ENCODE measurements around the gene MCL1. TPM values are rescaled to one million over a fixed set of nuclear protein-coding genes. Genes with fewer than 3 reads are reported as not detected.
A peak's percentile ranks its signal among the peaks of the same experiment; 100 is the strongest.
"Not testable (repeated sequence)": the region's sequence is repeated elsewhere in the genome, so short reads cannot be mapped to it uniquely, and the experiment has no call there.

Gene MCL1
- total RNA-seq, 1 donor from 2014 or later = 93.5 TPM

DNA sequence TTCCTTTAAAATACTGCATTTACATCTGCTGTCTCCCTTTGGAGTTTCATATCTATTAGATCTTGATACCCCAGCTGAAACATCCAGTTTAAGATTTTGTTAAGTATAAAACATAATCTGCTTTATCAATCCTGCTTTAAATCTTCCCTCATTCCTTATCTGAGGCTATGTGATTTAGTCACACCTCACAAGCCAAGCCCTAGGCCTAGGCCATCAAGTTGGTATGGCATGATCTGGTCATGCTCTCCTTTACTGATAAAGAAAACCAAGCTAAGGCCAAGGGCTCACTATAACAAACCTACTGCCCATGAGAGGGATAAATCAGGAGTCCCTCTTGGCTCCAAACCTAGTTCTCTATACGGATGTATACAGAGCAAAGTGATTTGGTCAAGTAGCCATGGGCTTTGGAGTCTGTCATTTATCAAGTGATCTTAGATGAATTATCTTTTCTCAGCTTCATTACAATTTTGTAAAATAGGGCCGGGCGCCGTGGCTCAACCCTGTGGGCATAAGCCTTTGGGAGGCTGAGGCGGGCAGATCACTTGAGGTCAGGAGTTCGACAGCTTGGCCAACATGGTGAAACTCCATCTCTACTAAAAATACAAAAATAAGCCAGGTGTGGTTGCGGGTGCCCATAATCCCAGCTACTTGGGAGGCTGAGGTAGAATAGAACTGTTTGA, 27.2 kb upstream of the MCL1 start:
- intact Hi-C loops (cut with micrococcal nuclease) = no loop called here
- no peak for ATAC-seq
- no peak for DNase-seq

DNA sequence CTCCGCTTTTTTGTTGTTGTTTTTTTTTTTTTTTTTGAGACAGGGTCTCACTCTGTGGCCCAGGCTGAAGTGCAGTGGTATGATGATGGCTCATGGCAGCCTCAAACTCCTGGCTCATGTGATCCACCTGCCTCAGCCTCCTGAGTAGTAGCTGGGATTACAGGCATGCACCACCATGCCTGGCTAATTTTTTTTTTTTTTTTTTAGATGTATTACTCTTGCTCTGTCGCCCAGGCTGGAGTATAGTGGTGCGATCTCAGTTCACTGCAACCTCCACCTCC, 26.0 kb upstream of the MCL1 start:
- intact Hi-C loops (cut with micrococcal nuclease); DNase-seq: not testable (repeated sequence)

DNA sequence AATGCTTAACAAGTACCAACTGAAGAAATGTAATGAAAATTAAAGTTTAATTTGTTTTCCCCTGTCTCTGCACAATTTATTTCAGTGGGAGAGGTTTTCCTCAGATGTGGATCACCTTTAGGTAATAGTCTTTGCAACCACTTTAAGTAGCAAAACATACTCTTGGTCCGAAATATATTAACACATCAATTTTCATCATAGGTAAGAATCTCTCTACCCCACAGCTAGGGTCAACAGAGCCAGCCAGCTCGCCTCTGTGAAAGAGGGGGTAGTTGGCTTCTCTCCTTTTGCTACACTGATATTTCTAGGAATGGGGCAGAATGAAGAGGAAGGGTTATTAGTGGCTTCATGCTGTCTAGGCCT, 24.8 kb upstream of the MCL1 start:
- ATAC-seq (no peak), DNase-seq (no peak)
- intact Hi-C loops (cut with micrococcal nuclease) = no loop called here

More for the DNA sequence above, 26.0 kb upstream of the MCL1 start:
- ATAC-seq = not testable (repeated sequence)

DNA sequence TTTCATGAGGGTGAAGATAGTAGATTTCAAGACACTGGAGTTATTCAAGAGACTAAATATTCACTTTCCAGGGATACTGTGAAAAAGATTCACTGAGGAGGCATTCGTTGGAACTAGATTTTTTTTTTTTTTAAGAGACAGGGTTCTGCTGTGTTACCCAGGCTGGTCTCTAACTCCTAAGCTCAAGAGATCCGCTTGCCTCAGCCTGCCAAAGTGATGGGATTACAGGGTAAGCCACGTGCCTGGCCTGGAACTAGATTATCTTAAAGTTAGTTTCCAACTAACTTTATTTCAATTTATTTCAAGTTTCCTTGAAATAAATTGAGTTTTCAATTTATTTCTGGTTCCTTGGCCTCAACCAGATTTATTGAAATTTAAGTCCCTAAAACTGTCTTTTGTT, 24.3 kb upstream of the MCL1 start:
- DNase-seq = no peak
- no peak for ATAC-seq
- intact Hi-C loops (cut with micrococcal nuclease) = no loop called here

DNA sequence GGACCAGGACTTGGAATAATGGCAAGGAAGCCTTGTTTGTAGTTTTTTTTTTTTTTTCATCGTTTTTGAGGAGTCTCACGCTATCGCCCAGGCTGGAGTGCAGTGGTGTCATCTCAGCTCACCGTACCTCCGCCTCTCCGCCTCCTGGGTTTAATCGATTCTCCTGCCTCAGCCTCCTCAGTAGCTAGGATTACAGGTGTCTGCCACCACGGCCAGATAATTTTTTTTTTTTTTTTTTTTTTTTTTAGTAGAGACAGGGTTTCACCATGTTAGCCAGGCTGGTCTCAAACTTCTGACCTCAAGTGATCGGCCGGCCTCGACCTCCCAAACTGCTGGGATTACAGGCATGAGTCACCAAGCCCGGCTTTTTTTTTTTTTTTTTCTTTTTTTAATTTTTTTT, 23.0 kb upstream of the MCL1 start:
- ATAC-seq; DNase-seq; intact Hi-C loops (cut with micrococcal nuclease): not testable (repeated sequence)

DNA sequence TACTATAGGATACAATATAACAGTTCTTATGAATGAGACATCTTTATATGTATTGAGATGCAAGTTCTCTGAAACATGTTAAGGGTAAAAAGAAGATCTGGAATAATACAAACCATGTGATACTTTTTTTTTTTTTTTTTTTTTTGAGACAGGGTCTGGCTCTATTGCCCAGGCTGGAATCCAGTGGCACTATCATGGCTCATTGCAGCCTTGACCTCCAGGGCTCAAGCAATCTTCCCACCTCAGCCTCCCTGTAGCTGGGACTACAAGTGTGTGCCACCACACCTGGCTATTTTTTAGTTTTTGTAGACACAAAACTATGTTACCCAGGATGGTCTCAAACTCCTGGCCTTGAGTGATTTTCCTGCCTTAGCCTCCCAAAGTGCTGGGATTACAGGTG, 22.1 kb upstream of the MCL1 start:
- intact Hi-C loops (cut with micrococcal nuclease) = no loop called here

DNA sequence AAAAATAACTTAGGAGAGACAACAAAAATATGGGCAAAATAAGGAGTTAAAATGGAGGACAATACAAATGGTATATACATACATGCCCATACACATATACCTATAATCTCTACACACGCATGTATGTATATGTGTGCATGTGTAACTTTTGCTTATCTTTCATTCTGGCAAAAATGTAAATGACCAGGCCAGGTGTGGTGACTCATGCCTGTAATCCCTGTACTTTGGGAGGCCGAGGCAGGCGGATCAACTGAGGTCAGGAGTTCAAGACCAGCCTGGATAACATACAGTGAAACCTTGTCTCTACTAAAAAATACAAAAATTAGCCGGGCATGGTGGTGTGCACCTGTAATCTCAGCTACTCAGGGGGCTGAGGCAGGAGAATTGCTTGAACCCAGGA, 18.9 kb upstream of the MCL1 start:
- DNase-seq; ATAC-seq; intact Hi-C loops (cut with micrococcal nuclease): not testable (repeated sequence)

More for the DNA sequence above, 22.1 kb upstream of the MCL1 start:
- DNase-seq (no peak), ATAC-seq (no peak)

DNA sequence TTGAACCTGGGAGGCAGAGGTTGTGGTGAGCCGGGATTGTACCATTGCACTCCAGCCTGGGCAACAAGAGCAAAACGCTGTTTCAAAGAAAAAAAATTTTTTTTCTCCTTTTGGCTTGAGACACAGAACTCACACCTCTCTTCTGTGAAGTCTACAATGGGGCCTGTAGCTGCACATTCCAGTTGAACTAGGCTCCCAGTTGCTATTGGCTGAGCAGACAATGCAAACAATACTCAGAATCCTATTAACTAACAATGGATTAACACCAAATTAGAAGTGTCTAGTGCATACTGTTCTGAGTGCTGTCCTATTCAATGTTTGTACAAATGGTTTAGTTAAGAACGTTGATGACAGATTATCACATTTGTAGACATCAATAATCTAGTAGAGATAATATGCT, 17.6 kb upstream of the MCL1 start:
- no peak for DNase-seq
- no peak for ATAC-seq
- intact Hi-C loops (cut with micrococcal nuclease) = no loop called here

DNA sequence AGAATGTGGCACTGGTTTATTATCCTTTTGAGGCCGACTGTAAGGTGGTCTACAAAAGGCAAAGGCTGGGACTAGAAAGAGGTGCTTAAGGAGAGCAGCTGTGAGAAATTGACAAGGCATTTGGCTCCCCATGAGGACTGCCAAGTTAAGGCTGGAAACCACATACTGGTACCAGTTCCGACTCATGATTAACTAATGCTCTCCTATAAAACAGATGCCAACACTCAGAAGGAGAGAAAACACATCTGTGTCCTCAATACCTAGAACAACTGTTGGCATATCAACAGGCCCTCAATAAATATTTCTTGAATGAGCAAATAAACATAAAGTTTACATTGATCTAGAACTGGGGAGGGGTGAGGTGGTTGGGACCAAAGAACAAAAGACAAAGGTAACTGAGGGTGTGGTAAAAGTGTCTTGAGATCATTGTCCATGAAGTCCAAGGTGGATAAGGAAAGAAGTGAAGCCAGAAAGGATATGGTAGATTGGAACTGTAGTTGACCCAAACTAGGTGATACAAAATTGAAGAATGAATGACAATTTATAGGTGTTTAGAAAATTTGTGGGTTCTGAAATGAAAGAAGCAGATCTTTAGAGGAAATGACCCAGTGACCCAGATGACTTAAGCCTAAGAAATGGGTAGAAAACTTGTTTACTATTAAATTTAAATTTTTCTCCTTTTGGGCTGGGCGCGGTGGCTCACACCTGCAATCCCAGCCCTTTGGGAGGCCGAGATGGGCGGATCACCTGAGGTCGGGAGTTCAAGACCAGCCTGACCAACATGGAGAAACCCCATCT, 16.9 kb upstream of the MCL1 start:
- intact Hi-C loops (cut with micrococcal nuclease) = no loop called here
- ATAC-seq (no peak), DNase-seq (no peak)

DNA sequence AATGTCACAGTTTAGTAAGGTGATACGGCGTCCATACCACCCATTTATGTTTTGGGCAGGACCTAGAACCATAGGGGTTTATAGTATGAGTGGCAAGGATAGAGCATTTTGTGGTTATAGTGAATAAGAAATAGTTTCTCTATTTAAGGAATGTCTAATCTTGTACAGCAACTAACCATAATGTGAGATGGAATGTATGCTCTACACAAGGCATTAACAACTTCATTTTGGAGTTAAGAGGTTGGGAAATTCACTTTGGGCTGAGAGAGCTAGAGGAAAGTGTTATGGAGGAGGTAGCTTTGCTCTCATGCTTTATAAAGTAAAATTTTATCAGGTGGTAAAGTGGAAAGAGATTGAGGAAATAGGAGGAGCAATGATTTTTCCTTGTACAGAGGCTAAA, 3.0 kb upstream of the MCL1 start:
- intact Hi-C loops (cut with micrococcal nuclease) = no loop called here
- ATAC-seq = no peak
- DNase-seq = no peak

DNA sequence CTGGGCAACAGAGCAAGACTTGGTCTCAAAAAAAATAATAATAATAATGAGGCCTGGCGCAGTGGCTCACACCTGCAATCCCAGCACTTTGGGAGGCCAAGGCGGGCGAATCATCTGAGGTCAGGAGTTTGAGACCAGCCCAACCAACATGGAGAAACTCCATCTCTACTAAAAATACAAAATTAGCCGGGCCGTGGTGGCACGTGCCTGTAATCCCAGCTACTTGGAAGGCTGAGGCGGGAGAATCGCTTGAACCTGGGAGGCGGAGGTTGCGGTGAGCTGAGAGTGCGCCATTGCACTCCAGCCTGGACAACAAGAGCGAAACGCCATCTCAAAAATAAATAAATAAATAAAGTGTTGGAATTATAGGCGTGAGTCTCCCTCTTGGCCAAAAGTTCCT, 2.6 kb upstream of the MCL1 start:
- intact Hi-C loops (cut with micrococcal nuclease); DNase-seq; ATAC-seq: not testable (repeated sequence)

DNA sequence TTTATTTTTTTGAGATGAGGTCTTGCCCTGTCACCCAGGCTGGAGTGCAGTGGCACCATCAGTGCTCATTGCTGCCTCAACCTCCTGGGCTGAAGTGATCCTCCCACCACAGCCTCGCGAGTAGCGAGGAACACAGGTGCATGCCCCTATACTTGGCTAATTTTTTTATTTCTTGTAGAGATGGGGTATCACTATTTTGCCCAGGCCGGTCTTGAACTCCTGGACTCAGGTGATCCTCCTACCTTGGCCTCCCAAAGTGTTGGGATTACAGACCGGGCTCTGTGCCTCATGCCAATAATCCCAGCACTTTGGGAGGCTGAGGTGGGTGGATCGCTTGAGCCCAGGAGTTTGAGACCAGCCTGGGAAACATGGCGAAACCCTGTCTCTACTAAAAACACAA, 2.0 kb upstream of the MCL1 start:
- ATAC-seq; intact Hi-C loops (cut with micrococcal nuclease); DNase-seq: not testable (repeated sequence)

DNA sequence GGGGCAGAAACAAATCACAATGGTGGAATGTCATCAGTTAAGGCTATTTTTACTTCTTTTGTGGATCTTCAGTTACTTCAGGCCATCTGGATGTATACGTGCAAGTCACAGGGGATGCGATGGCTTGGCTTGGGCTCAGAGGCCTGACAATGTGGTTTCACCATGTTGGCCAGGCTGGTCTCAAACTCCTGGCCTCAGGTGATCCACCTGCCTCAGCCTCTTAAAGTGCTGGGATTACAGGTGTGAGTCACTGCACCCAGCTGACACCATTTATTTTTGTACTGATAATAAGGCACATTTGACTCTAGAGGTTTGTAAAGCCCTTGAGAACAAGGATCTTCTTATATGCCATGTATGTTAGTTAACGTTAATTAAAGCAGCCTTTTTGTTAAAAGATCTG, 1.6 kb upstream of the MCL1 start:
- DNase-seq; intact Hi-C loops (cut with micrococcal nuclease); ATAC-seq: not testable (repeated sequence)

DNA sequence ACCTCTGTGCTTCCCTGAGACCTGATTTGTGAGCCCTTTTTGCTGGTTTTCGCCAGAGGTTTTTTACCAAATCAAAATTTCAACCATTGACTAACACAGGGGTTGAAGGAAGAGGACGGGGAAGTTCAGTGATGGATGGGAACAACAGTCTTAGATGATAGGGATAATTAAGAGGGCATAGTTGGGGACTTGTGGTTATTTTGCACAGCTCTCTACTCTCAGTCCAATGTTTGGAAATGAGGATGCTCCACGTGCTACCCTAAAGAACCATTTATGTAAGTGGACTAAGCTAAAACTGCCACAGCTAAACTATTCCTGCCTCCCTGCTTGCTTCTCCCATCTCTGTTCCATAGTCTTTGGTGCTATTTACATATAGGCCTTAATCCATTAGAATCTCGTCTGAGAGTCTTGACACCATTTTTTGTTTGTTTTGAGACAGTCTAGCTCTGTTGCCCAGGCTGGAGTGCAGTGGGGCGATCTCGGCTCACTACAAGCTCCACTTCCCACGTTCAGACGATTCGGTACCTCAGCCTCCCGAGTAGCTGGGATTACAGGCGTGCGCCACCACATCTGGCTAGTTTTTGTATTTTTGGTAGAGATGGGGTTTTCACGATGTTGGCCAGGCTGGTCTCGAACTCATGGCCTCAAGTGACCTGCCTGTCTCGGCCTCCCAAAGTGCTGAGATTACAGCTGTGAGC, 684 bp upstream of the MCL1 start:
- intact Hi-C loops (cut with micrococcal nuclease) = loop anchor here (5.0 kb wide), 1 partner anchor 42 kb away; no protein-coding TSS in a partner anchor
- no peak for DNase-seq
- peak; percentile 3 for ATAC-seq

DNA sequence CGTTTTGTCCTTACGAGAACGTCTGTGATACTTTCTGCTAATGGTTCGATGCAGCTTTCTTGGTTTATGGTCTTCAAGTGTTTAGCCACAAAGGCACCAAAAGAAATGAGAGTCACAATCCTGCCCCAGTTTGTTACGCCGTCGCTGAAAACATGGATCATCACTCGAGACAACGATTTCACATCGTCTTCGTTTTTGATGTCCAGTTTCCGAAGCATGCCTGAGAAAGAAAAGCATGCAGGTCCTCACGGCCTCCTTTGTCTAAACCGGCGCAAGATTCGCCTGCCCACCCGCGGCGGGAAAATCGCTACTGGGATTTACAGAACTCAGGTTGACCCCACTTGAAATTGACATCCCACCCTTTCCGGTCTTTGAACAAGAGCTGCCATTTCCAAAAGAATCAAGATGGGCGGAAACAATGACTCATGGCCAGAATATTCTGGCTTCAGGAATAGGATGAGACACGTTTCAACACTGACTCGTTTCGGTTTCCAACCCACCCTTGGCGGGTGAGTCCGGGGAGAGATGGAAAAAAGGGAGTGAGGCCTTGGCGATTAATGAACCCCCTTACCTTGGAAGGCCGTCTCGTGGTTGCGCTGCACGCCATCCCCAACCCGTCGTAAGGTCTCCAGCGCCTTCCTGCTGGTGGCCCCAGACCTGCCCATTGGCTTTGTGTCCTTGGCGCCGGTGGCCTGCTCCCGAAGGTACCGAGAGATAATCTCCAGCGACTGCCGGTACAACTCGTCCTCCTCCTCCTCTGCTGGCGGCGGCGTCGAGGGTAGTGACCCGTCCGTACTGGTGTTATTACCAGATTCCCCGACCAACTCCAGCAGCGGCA, 919 bp downstream of the MCL1 start:
- ATAC-seq (peak; percentile 42), DNase-seq (peak; percentile 62)
- intact Hi-C loops (cut with micrococcal nuclease) = loop anchor here (5.0 kb wide), 1 partner anchor 44 kb away; no protein-coding TSS in a partner anchor

DNA sequence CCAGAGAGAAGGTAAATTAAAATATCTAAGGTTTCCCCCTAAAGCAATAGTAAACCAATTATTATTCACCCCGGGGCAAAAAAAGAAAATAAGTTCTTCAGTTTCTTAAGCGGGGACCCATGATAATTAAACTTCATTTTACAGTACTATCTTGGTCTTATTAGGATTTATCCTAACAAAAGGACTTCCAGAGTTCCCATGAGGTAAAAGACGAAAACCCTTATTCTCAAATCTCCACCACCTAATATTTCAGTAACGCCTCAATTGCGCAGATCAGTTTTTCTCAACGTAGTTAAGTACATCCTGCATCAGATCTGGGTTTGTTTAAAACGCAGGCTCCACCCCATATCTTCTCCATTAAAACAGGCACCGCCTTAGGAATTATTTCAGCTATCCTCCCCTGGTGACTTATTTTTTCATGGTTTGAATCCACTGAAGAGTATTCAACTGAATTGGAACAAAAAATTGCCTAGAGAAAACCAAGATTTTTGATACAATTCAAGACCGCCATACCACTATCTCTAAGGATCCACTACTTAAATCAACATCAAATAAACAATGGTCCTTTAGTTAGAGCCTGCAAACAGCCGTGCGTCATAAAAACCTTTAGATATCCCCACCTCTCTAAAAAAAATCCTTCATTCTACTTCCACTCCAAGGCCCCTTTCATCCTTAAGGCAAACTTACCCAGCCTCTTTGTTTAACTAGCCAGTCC, 1.7 kb downstream of the MCL1 start:
- intact Hi-C loops (cut with micrococcal nuclease) = loop anchor here (5.0 kb wide), 1 partner anchor 45 kb away; no protein-coding TSS in a partner anchor
- DNase-seq (no peak), ATAC-seq (no peak)

DNA sequence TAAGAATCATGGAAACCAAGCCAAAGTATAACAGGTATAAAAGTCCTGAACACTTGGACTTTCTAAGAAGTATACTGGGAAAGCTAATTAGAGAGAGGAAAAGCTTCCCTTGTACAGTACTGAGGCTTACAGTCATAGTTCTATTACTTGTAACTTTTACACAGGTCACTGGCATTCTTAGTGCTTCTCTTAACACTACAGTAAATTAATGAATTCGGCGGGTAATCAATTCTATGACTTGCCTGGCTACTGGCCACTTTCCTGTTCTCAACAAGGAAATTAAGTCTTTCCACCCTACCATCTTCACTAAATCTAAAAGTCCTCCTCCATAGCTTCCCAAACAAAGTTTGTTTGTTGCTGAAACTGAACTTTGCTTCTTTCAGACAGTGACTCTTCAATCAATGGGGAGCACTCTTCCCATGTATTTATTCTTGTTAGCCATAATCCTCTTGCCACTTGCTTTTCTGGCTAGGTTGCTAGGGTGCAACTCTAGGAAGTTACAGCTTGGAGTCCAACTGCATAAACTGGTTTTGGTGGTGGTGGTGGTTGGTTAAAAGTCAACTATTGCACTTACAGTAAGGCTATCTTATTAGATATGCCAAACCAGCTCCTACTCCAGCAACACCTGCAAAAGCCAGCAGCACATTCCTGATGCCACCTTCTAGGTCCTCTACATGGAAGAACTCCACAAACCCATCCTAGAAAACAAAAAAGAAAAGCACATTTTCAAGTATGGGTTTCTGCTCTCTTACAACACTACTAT, 2.4 kb downstream of the MCL1 start:
- intact Hi-C loops (cut with micrococcal nuclease) = loop anchor here (5.0 kb wide), 1 partner anchor 45 kb away; no protein-coding TSS in a partner anchor
- no peak for ATAC-seq
- DNase-seq = no peak

DNA sequence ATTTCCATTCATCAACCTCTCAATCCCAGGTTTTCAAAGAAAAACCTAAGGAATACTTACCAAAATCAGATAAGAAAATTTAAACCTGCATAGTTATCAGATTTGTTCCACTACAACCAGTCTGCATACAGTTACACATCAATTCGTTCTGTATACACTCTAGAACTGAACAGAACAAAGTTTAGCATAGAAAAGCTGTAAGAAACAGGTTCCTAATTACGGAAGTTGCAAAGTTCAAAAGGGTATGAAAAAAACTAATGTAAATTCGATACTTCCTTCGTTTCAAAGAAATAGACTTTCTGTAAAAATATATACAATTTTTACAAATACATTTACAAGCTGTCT, 3.1 kb downstream of the MCL1 start:
- ATAC-seq = no peak
- no peak for DNase-seq
- intact Hi-C loops (cut with micrococcal nuclease) = loop anchor here (5.0 kb wide), 1 partner anchor 46 kb away; no protein-coding TSS in a partner anchor

Measured in left ventricle myocardium superior (tissue), 1 donor.